Ovary (tissue), 9 donors: ENCODE results near the gene C10orf62. TPM values are rescaled to one million over a fixed set of nuclear protein-coding genes. Genes with fewer than 3 reads are reported as not detected.

Experiments used
- DNase-seq, 5 donors: peaks; one replicate each; pipeline ENCODE4 v3.0.0-alpha.2; 2019 to 2020
- H3K27ac ChIP-seq, 2 donors: fragments of 200-600 bp; one replicate each; pipeline versions ENCODE4 v1.5.1 to v1.8.0; 2019 to 2022
- H3K27me3 ChIP-seq: fragments of 200-600 bp; one replicate; pipeline ENCODE4 v1.8.0; 2022
- H3K36me3 ChIP-seq: fragments of 200-600 bp; sonication (generic); one replicate; pipeline ENCODE4 v1.5.1; 2019
- H3K4me1 ChIP-seq: one replicate; pipeline ENCODE4 v1.8.1; 2013; ENCODE audit warnings: mild to moderate bottlenecking, moderate library complexity; ENCODE audit not compliant: insufficient read depth
- H3K4me3 ChIP-seq: fragments of 200-600 bp; sonication (generic); one replicate; pipeline ENCODE4 v1.5.1; 2017
- H3K9me3 ChIP-seq, 2 donors: fragments of 200-600 bp in 1 of 2; sonication (generic) in 1 of 2; one replicate each; pipeline versions ENCODE4 v1.5.1 to v1.8.1; 2013 to 2019; ENCODE audit warnings: mild to moderate bottlenecking in 1 of 2, moderate library complexity in 1 of 2
- EP300 ChIP-seq: sonication (generic); formaldehyde crosslinking; IDR thresholded peaks from one replicate; pipeline ENCODE4 v1.6.1; 2017; ENCODE audit warnings: antibody characterized with exemption
- POLR2A ChIP-seq: fragments of 450-650 bp; IDR thresholded peaks from one replicate; pipeline ENCODE4 v1.6.1; 2017; ENCODE audit warnings: antibody characterized with exemption, mild to moderate bottlenecking, moderate library complexity
- WGBS, 3 donors: extraction: QIAGEN DNeasy Blood & Tissue Kit in 1 of 3; methylation state at CpG; one replicate each; pipeline versions ENCODE4 v1.1.5 to v1.1.7; 2013 to 2017; 5-methylcytosine and 5-hydroxymethylcytosine counted together
- intact Hi-C, 4 donors: fragments of 100-400 bp; cut with DNase I; formaldehyde crosslinking; loops; one replicate each; pipeline versions ENCODE4 v1.11.0 to v1.15.1; 2022 to 2023
- polyA plus RNA-seq, 2 donors: library from polyadenylated mRNA; stranded (reverse); fragments of 200-250 nt in 1 of 2; fragments of 350-450 nt in 1 of 2; fragmentation: Illumina TruSeq in 1 of 2; extraction: RNeasy Lipid Tissue Mini Kit (QIAGEN cat#74804) in 1 of 2; gene quantifications; one replicate each; pipeline ENCODE4 v1.2.3, GENCODE V29; 2013 to 2014
- total RNA-seq, 7 donors: library from RNA; depleted of rRNA in 2 of 7; stranded (reverse); fragments of >200 nt in 2 of 7; fragmentation: NEBNext Ultra II Directional in 3 of 7; extraction: Animal tissue kit (Norgen Biotek cat#: 25700) in 3 of 7; gene quantifications; one replicate each; pipeline versions ENCODE4 v1.1.0 to v1.2.4, GENCODE V29; 2016 to 2023
- TF ChIP-seq, protein P1 (sequence below), 3 donors: fragments of 450-650 bp in 2 of 3; fragments of 200-600 bp in 1 of 3; IDR thresholded peaks; one replicate each; pipeline versions ENCODE4 v1.5.1 to v1.8.0; 2016 to 2022; ENCODE audit warnings: antibody characterized with exemption in 3 of 3, mild to moderate bottlenecking in 1 of 3
- donor health status: DM: no; HTN: no; CAD: no; lungs with moderate emphysema.
- donor health status: DM: no; HTN: no; CAD: no.
- donor health status: Bipolar disorder and iron deficiency.
- donor health status: DM: yes; HTN: yes; CAD: no.
- donor health status: DM: no; HTN: no; CAD: no.
- donor health status: DM: yes; HTN: yes; CAD: no.

Gene C10orf62
- total and polyA plus RNA-seq, 9 donors = 0.48 TPM; not detected in 8

- no peak for DNase-seq
- no peak for TF ChIP-seq EP300
- TF ChIP-seq POLR2A = no peak
- TF ChIP-seq, protein P1, sequence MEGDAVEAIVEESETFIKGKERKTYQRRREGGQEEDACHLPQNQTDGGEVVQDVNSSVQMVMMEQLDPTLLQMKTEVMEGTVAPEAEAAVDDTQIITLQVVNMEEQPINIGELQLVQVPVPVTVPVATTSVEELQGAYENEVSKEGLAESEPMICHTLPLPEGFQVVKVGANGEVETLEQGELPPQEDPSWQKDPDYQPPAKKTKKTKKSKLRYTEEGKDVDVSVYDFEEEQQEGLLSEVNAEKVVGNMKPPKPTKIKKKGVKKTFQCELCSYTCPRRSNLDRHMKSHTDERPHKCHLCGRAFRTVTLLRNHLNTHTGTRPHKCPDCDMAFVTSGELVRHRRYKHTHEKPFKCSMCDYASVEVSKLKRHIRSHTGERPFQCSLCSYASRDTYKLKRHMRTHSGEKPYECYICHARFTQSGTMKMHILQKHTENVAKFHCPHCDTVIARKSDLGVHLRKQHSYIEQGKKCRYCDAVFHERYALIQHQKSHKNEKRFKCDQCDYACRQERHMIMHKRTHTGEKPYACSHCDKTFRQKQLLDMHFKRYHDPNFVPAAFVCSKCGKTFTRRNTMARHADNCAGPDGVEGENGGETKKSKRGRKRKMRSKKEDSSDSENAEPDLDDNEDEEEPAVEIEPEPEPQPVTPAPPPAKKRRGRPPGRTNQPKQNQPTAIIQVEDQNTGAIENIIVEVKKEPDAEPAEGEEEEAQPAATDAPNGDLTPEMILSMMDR (IDR thresholded peaks at IDR 0.05) = no peak
- Histone ChIP-seq H3K27ac (no peak overlapping the region), H3K27me3 (no peaks in the 10 kb centered on the region), H3K4me1 (no peaks in the 10 kb centered on the region), H3K9me3 (no peaks in the 10 kb centered on the region), H3K36me3 (no peaks in the 10 kb centered on the region), H3K4me3 (no peak overlapping the region)
- intact Hi-C loops = no loop called here
- WGBS, 3 donors = 52 to 64% (median 53%) methylated on average over 4 of the region's 4 CpGs
Measured at GRCh38 chr10:97627731-97628130, 38.2 kb downstream of the C10orf62 start.

DNA sequence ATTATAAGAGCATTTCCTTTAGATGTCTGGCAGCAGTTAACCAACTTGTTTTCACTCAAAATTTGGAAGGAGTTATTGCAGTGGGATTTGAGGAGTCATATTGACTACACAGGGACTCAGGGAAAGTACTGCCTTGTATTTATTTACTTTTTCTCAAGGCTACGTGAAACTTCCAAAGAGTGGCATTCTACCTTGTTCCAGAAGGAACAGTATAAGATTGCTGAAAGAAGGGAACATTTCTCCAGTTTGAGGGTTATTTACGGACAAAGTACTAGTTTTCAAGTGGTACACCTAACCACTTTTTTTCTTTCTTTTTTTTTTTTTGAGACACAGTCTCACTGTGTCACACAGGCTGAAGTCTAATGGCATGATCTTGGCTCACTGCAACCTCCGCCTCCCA, 38.7 kb downstream of the C10orf62 start:
- Histone ChIP-seq H3K4me3 (no peak overlapping the region), H3K9me3 (no peaks in the 10 kb centered on the region), H3K36me3 (no peaks in the 10 kb centered on the region), H3K27ac (no peak overlapping the region), H3K27me3 (no peaks in the 10 kb centered on the region), H3K4me1 (no peaks in the 10 kb centered on the region)
- 65 to 72% (median 71%) methylated on average over 3 of the region's 3 CpGs for WGBS, 3 donors
- DNase-seq = no peak
- intact Hi-C loops = no loop called here
- TF ChIP-seq EP300 = no peak
- TF ChIP-seq POLR2A = no peak
- TF ChIP-seq, protein P1 (IDR thresholded peaks at IDR 0.05) = no peak

DNA sequence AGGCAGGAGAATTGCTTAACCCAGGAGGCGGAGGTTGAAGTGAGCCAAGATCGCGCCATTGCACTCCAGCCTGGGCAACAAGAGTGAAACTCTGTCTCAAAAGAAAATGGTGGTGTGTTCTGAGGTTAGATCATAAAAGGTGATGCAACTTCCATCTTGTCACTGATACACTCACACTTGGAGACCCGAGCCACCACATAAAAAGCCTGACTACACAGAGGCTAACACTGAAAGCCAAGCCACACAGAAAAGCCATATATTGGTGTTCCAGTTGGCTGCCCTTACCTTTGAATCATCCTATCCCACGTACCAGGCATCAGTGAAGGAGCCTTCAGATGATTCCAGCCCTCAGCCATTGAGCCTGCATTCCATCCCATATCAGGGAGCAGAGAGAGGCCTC, 39.8 kb downstream of the C10orf62 start:
- intact Hi-C loops = no loop called here
- no peaks in the 10 kb centered on the region for H3K27me3 ChIP-seq
- H3K4me3 ChIP-seq = no peak overlapping the region
- peaks cover 2% of the 10 kb centered on the region for H3K4me1 ChIP-seq
- no peaks in the 10 kb centered on the region for H3K36me3 ChIP-seq
- H3K9me3 ChIP-seq = no peaks in the 10 kb centered on the region
- H3K27ac ChIP-seq = no peak overlapping the region
- no peak for DNase-seq
- TF ChIP-seq EP300 (no peak), POLR2A (no peak)
- TF ChIP-seq, protein P1 (IDR thresholded peaks at IDR 0.05) = no peak
- WGBS, 3 donors = 93 to 98% (median 98%) methylated on average over 5 of the region's 5 CpGs

DNA sequence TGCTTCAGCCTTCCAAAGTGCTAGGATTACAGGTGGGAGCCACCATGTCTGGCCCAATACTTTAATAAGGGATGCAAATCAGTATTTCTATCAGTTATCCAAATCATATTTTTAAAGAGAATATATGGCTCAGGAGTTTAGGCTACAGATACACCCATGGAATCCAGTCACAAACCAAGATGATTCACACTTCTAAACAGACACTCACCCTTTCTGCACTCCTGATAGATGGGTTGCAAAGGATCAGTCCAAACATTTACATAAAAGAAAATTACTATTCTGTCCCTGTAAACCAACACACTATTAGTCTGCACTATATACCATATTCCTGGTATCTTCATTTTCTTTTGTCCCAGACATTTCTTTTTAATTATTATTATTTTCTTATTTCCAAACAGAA, 41.6 kb downstream of the C10orf62 start:
- no peaks in the 10 kb centered on the region for H3K9me3 ChIP-seq
- DNase-seq = no peak
- H3K4me1 ChIP-seq = peaks cover 2% of the 10 kb centered on the region
- TF ChIP-seq, protein P1 (IDR thresholded peaks at IDR 0.05) = no peak
- TF ChIP-seq EP300 (no peak), POLR2A (no peak)
- H3K36me3 ChIP-seq = no peaks in the 10 kb centered on the region
- H3K4me3 ChIP-seq = no peak overlapping the region
- no peak overlapping the region for H3K27ac ChIP-seq
- H3K27me3 ChIP-seq = no peaks in the 10 kb centered on the region
- intact Hi-C loops = no loop called here
